D721Med (cell line): Measurements from ENCODE around the gene MILR1.
"Not testable (repeated sequence)": the region's sequence is repeated elsewhere in the genome, so short reads cannot be mapped to it uniquely, and the experiment has no call there.

Experiments used
- DNase-seq: peaks from one replicate; pipeline ENCODE4 v3.0.0; 2011; ENCODE audit warnings: low spot score; ENCODE audit not compliant: insufficient read length
- FAIRE-seq: peaks from 2 replicates; lab custom pipeline; 2011; peaks lifted over from hg19 to GRCh38; lab: Jason Lieb, UNC
- CTCF ChIP-seq: IDR thresholded peaks from 2 replicates; pipeline ENCODE4 v1.5.1; 2012; ENCODE audit warnings: mild to moderate bottlenecking, control low read depth; ENCODE audit not compliant: insufficient read depth; ENCODE audit errors: missing control alignments

The MILR1 gene

GRCh38 chr17:64459284-64459747, 10.4 kb downstream of the MILR1 start:
- DNase-seq (no peak), FAIRE-seq (no peak)
- no peak for TF ChIP-seq CTCF

GRCh38 chr17:64459818-64460217, 10.9 kb downstream of the MILR1 start:
- DNase-seq, FAIRE-seq: not testable (repeated sequence)

- no peak for TF ChIP-seq CTCF
- FAIRE-seq (no peak), DNase-seq (no peak)
Measured at GRCh38 chr17:64460955-64461354, 12.0 kb downstream of the MILR1 start.

GRCh38 chr17:64461788-64462187, 12.9 kb downstream of the MILR1 start:
- TF ChIP-seq CTCF, result no peak
- DNase-seq, result no peak
- no peak for FAIRE-seq

GRCh38 chr17:64466019-64466735, 17.3 kb downstream of the MILR1 start:
- DNase-seq (no peak), FAIRE-seq (no peak)
- TF ChIP-seq CTCF, result no peak

- not testable (repeated sequence) for DNase-seq, FAIRE-seq
Measured at GRCh38 chr17:64466834-64467233, 17.9 kb downstream of the MILR1 start.

GRCh38 chr17:64470625-64471024, 21.7 kb downstream of the MILR1 start:
- TF ChIP-seq CTCF, result no peak
- DNase-seq (no peak), FAIRE-seq (no peak)

- FAIRE-seq, result no peak
- DNase-seq, result no peak
- no peak for TF ChIP-seq CTCF
Measured at GRCh38 chr17:64471440-64471839, 22.5 kb downstream of the MILR1 start.
